ENCODE measurements around the gene SORCS2. TPM values are rescaled to one million over a fixed set of nuclear protein-coding genes. Genes with fewer than 3 reads are reported as not detected.

The SORCS2 gene
- polyA plus RNA-seq, 1 donor from 2014 or later, result 1.0 TPM

- no peak overlapping the region for H3K9ac ChIP-seq (ENCODE audit: low read length)
- H3K27me3 ChIP-seq (ENCODE audit: insufficient read depth, low read depth, low read length), result no peaks in the 10 kb centered on the region
- H3K36me3 ChIP-seq (ENCODE audit: insufficient read depth, low read length), result no peaks in the 10 kb centered on the region
- no peak overlapping the region for H3K27ac ChIP-seq (ENCODE audit: low read length)
- TF ChIP-seq TAF1 (IDR thresholded peaks at IDR 0.05; ENCODE audit: low read depth), result no peak
- no peak for TF ChIP-seq RAD21 (conservative IDR thresholded peaks at IDR 0.05)
- TF ChIP-seq MXI1 (conservative IDR thresholded peaks at IDR 0.05; ENCODE audit: poor library complexity, severe bottlenecking), result no peak
- no peak for TF ChIP-seq EP300 (conservative IDR thresholded peaks at IDR 0.05; ENCODE audit: poor library complexity, severe bottlenecking)
- no peak for TF ChIP-seq CTCF (IDR thresholded peaks at IDR 0.05; ENCODE audit: poor library complexity, severe bottlenecking)
- TF ChIP-seq EZH2 (IDR thresholded peaks at IDR 0.05; ENCODE audit: borderline replicate concordance, insufficient read depth, low read length, poor library complexity, severe bottlenecking), result no peak
- no peak for TF ChIP-seq POLR2AphosphoS5 (IDR thresholded peaks at IDR 0.05)
- TF ChIP-seq REST (IDR thresholded peaks at IDR 0.05; ENCODE audit: borderline replicate concordance), result no peak
- TF ChIP-seq SMC3 (conservative IDR thresholded peaks at IDR 0.05; ENCODE audit: poor library complexity), result no peak
- no peaks in the 10 kb centered on the region for H3K9me3 ChIP-seq (ENCODE audit: low read length)
- no peaks in the 10 kb centered on the region for H3K79me2 ChIP-seq (replicated peaks; ENCODE audit: insufficient read depth, low read length)
- H2AFZ ChIP-seq (ENCODE audit: low read depth, low read length), result no peak overlapping the region
- no peaks in the 10 kb centered on the region for H3F3A ChIP-seq (ENCODE audit: insufficient read depth, low read length, poor library complexity, severe bottlenecking)
- H3K4me3 ChIP-seq (ENCODE audit: low read length), result no peak overlapping the region
- no peaks in the 10 kb centered on the region for H3K9me2 ChIP-seq (ENCODE audit: insufficient read depth, low read length)
- no peak overlapping the region for H3K4me2 ChIP-seq (ENCODE audit: low read length)
- no peaks in the 10 kb centered on the region for H4K20me1 ChIP-seq (ENCODE audit: insufficient read depth)
Measured at GRCh38 chr4:7333801-7334421, 141.6 kb downstream of the SORCS2 start.

- H3K4me3 ChIP-seq (ENCODE audit: low read length), result no peak overlapping the region
- no peaks in the 10 kb centered on the region for H3K27me3 ChIP-seq (ENCODE audit: insufficient read depth, low read depth, low read length)
- no peak overlapping the region for H2AFZ ChIP-seq (ENCODE audit: low read depth, low read length)
- H3K4me2 ChIP-seq (ENCODE audit: low read length), result no peak overlapping the region
- no peaks in the 10 kb centered on the region for H3K9me3 ChIP-seq (ENCODE audit: low read length)
- H3K9me2 ChIP-seq (ENCODE audit: insufficient read depth, low read length), result no peaks in the 10 kb centered on the region
- no peaks in the 10 kb centered on the region for H3K79me2 ChIP-seq (replicated peaks; ENCODE audit: insufficient read depth, low read length)
- H3K36me3 ChIP-seq (ENCODE audit: insufficient read depth, low read length), result no peaks in the 10 kb centered on the region
- TF ChIP-seq TAF1 (IDR thresholded peaks at IDR 0.05; ENCODE audit: low read depth), result no peak
- no peak for TF ChIP-seq POLR2AphosphoS5 (IDR thresholded peaks at IDR 0.05)
- TF ChIP-seq REST (IDR thresholded peaks at IDR 0.05; ENCODE audit: borderline replicate concordance), result no peak
- TF ChIP-seq EP300 (conservative IDR thresholded peaks at IDR 0.05; ENCODE audit: poor library complexity, severe bottlenecking), result no peak
- TF ChIP-seq EZH2 (IDR thresholded peaks at IDR 0.05; ENCODE audit: borderline replicate concordance, insufficient read depth, low read length, poor library complexity, severe bottlenecking), result no peak
- no peak for TF ChIP-seq SMC3 (conservative IDR thresholded peaks at IDR 0.05; ENCODE audit: poor library complexity)
- no peak for TF ChIP-seq CTCF (IDR thresholded peaks at IDR 0.05; ENCODE audit: poor library complexity, severe bottlenecking)
- TF ChIP-seq MXI1 (conservative IDR thresholded peaks at IDR 0.05; ENCODE audit: poor library complexity, severe bottlenecking), result no peak
- no peak for TF ChIP-seq RAD21 (conservative IDR thresholded peaks at IDR 0.05)
- H3K9ac ChIP-seq (ENCODE audit: low read length), result no peak overlapping the region
- H4K20me1 ChIP-seq (ENCODE audit: insufficient read depth), result no peaks in the 10 kb centered on the region
- no peak overlapping the region for H3K27ac ChIP-seq (ENCODE audit: low read length)
- H3F3A ChIP-seq (ENCODE audit: insufficient read depth, low read length, poor library complexity, severe bottlenecking), result no peaks in the 10 kb centered on the region
Measured at GRCh38 chr4:7334521-7335275, 142.4 kb downstream of the SORCS2 start.

Measured in neural cell (in vitro differentiated cells).